Measurements from ENCODE around the gene PLBD2.

PLBD2 gene

GRCh38 chr12:113397497-113398197 is 39.3 kb downstream of the PLBD2 start:
- DNase-seq = no peak

- DNase-seq = no peak
Observed at GRCh38 chr12:113398346-113399290, 40.2 kb downstream of the PLBD2 start.

- no peak for DNase-seq
Observed at GRCh38 chr12:113399490-113399889, 41.1 kb downstream of the PLBD2 start.

- no peak for DNase-seq
Observed at GRCh38 chr12:113400362-113400761, 42.0 kb downstream of the PLBD2 start.

- DNase-seq = no peak
Observed at GRCh38 chr12:113401066-113402000, 42.9 kb downstream of the PLBD2 start.

GRCh38 chr12:113402586-113403260 is 44.3 kb downstream of the PLBD2 start:
- DNase-seq = no peak

- no peak for DNase-seq
Observed at GRCh38 chr12:113403435-113404415, 45.3 kb downstream of the PLBD2 start, which contains the start of gene SDS. Gene SDS, minus strand, starts transcription at chr12:113403887. Its CDS starts 4,179 bp downstream, at chr12:113399708.

GRCh38 chr12:113405694-113406093 is 47.3 kb downstream of the PLBD2 start:
- DNase-seq = no peak

GRCh38 chr12:113407931-113408600 is 49.7 kb downstream of the PLBD2 start:
- DNase-seq = no peak

- DNase-seq = no peak
Observed at GRCh38 chr12:113408756-113409298, 50.4 kb downstream of the PLBD2 start.

GRCh38 chr12:113409462-113410124 is 51.2 kb downstream of the PLBD2 start:
- DNase-seq = no peak

GRCh38 chr12:113413488-113413939 is 55.1 kb downstream of the PLBD2 start:
- no peak for DNase-seq

- DNase-seq = no peak
Observed at GRCh38 chr12:113414519-113415038, 56.2 kb downstream of the PLBD2 start.

- DNase-seq = no peak
Observed at GRCh38 chr12:113416091-113416754, 57.8 kb downstream of the PLBD2 start.

- no peak for DNase-seq
Observed at GRCh38 chr12:113418213-113418879, 60.0 kb downstream of the PLBD2 start.

GRCh38 chr12:113420996-113421595 is 62.7 kb downstream of the PLBD2 start:
- no peak for DNase-seq

All from stimulated activated CD4-positive, alpha-beta T cell treated with anti-CD3 and anti-CD28 coated beads, Interleukin-12 subunit alpha, Interleukin-12 subunit beta, amount 100 ng/mL, for 4 hours (primary cell).